MCF 10A (cell line): Measurements from ENCODE around the gene CCDC92B. TPM values are rescaled to one million over a fixed set of nuclear protein-coding genes. Genes with fewer than 3 reads are reported as not detected.
"Not testable (repeated sequence)": the region's sequence is repeated elsewhere in the genome, so short reads cannot be mapped to it uniquely, and the experiment has no call there.

Experiments used
- BruUV-seq: library from RNA; stranded (reverse); fragments of 400-500 nt; replicated peaks from 2 replicates; lab custom pipeline; 2021; lab: Mats Ljungman, UMichigan
- CTCF ChIA-PET: fragments of 300-600 bp; sonication (Branson Sonifier 250); formaldehyde crosslinking; extraction: SDS; loops from one replicate; lab custom pipeline; 2021; ENCODE audit warnings: antibody characterized with exemption, inconsistent platforms; lab: Yijun Ruan, JAX
- POLR2A ChIA-PET: fragments of 300-600, 350-650 bp; sonication (Branson Sonifier 250); formaldehyde crosslinking; extraction: SDS; loops from one replicate; lab custom pipeline; 2020; ENCODE audit warnings: antibody characterized with exemption, inconsistent platforms; lab: Yijun Ruan, JAX
- DNase-seq: peaks from one replicate; pipeline ENCODE4 v3.0.0-alpha.2; 2018; ENCODE audit not compliant: unreplicated experiment
- H3K27ac Mint-ChIP-seq: one replicate; pipeline ENCODE4 v1.8.0; 2022; ENCODE audit warnings: mild to moderate bottlenecking, low read depth, mixed read lengths; ENCODE audit not compliant: unreplicated experiment
- H3K27me3 Mint-ChIP-seq: one replicate; pipeline ENCODE4 v1.8.0; 2022; ENCODE audit warnings: mixed read lengths; ENCODE audit not compliant: insufficient read depth, unreplicated experiment
- H3K36me3 Mint-ChIP-seq: one replicate; pipeline ENCODE4 v1.8.0; 2022; ENCODE audit warnings: mild to moderate bottlenecking, moderate library complexity, mixed read lengths; ENCODE audit not compliant: insufficient read depth, unreplicated experiment
- H3K4me1 Mint-ChIP-seq: one replicate; pipeline ENCODE4 v1.8.0; 2022; ENCODE audit warnings: mixed read lengths; ENCODE audit not compliant: insufficient read depth, unreplicated experiment
- H3K4me3 Mint-ChIP-seq: one replicate; pipeline ENCODE4 v1.8.0; 2022; ENCODE audit warnings: mild to moderate bottlenecking, moderate library complexity, mixed read lengths; ENCODE audit not compliant: unreplicated experiment
- H3K9me3 Mint-ChIP-seq: one replicate; pipeline ENCODE4 v1.8.0; 2022; ENCODE audit warnings: mixed read lengths; ENCODE audit not compliant: unreplicated experiment
- CTCF ChIP-seq: fragments of 200-600 bp; IDR thresholded peaks from one replicate; pipeline ENCODE4 v1.8.0; 2022; ENCODE audit warnings: antibody characterized with exemption, mild to moderate bottlenecking; ENCODE audit not compliant: unreplicated experiment
- intact Hi-C: fragments of 100-400 bp; cut with micrococcal nuclease; formaldehyde crosslinking; loops from 2 replicates; pipeline ENCODE4 v1.14.1; 2022
- total RNA-seq: library from RNA; stranded (reverse); gene quantifications from 2 replicates; pipeline ENCODE4 v1.2.3, GENCODE V29; 2022

Gene CCDC92B
- total RNA-seq, 1 experiment from 2014 or later, result not detected

GRCh38 chr17:2700491-2701141 is 48.8 kb downstream of the CCDC92B start:
- peaks cover 8% of the 10 kb centered on the region for H3K4me1 Mint-ChIP-seq
- no peak for DNase-seq
- CTCF ChIA-PET, result no interaction called here
- BruUV-seq, result no TSS peak
- TF ChIP-seq CTCF, result no peak
- no peaks in the 10 kb centered on the region for H3K9me3 Mint-ChIP-seq
- POLR2A ChIA-PET, result interaction anchor here (1.1 kb wide), 1 partner anchor 10 kb away, joined by 4 read pairs; no protein-coding TSS in a partner anchor
- peaks cover 57% of the 10 kb centered on the region for H3K36me3 Mint-ChIP-seq
- no peaks in the 10 kb centered on the region for H3K27me3 Mint-ChIP-seq
- intact Hi-C loops, result no loop called here
- no peak overlapping the region for H3K27ac Mint-ChIP-seq
- no peak overlapping the region for H3K4me3 Mint-ChIP-seq

- CTCF ChIA-PET, result interaction anchor here (0.7 kb wide), 1 partner anchor 1682 kb away, joined by 3 read pairs; no protein-coding TSS in a partner anchor
- no TSS peak for BruUV-seq
These were observed 49.4 kb downstream of the CCDC92B start for GRCh38 chr17:2700030-2700490.

GRCh38 chr17:2699216-2699805 is 50.1 kb downstream of the CCDC92B start:
- BruUV-seq, H3K4me1 Mint-ChIP-seq, H3K27me3 Mint-ChIP-seq, H3K4me3 Mint-ChIP-seq, intact Hi-C loops, H3K27ac Mint-ChIP-seq, DNase-seq, H3K9me3 Mint-ChIP-seq: not testable (repeated sequence)
- H3K36me3 Mint-ChIP-seq, result peaks cover 69% of the 10 kb centered on the region
- POLR2A ChIA-PET, result interaction anchor here (0.8 kb wide), 1 partner anchor 12 kb away, joined by 3 read pairs; no protein-coding TSS in a partner anchor
- CTCF ChIA-PET, result interaction anchor here (0.6 to 0.7 kb wide), 2 partner anchors 962 to 1681 kb away, joined by 3 to 4 read pairs; no protein-coding TSS in a partner anchor

More at GRCh38 chr17:2700030-2700490, 49.4 kb downstream of the CCDC92B start:
- Mint-ChIP-seq H3K27me3 (no peaks in the 10 kb centered on the region), H3K27ac (no peak overlapping the region), H3K4me3 (no peak overlapping the region), H3K4me1 (peaks cover 2% of the 10 kb centered on the region), H3K36me3 (peaks cover 62% of the 10 kb centered on the region), H3K9me3 (no peaks in the 10 kb centered on the region)
- POLR2A ChIA-PET, result interaction anchor here (0.7 to 1.1 kb wide), 2 partner anchors 11 to 26 kb away, joined by 3 to 4 read pairs; no protein-coding TSS in a partner anchor
- no peak for TF ChIP-seq CTCF
- DNase-seq, result no peak
- intact Hi-C loops, result no loop called here

GRCh38 chr17:2697611-2698162 is 51.8 kb downstream of the CCDC92B start:
- DNase-seq, result no peak
- Mint-ChIP-seq H3K36me3 (peaks cover 68% of the 10 kb centered on the region), H3K4me3 (no peak overlapping the region), H3K27me3 (no peaks in the 10 kb centered on the region), H3K27ac (no peak overlapping the region), H3K4me1 (no peaks in the 10 kb centered on the region), H3K9me3 (no peaks in the 10 kb centered on the region)
- TF ChIP-seq CTCF, result no peak
- no TSS peak for BruUV-seq
- intact Hi-C loops, result no loop called here
- CTCF ChIA-PET, result interaction anchor here (0.6 to 2.0 kb wide), 2 partner anchors 9 to 30 kb away, joined by 3 to 5 read pairs; no protein-coding TSS in a partner anchor
- POLR2A ChIA-PET, result no interaction called here
